PC-9 (cell line): ENCODE data around the gene BNC1.

Source experiments
- EZH2 ChIP-seq: fragments of 200-600 bp; sonication (generic); IDR thresholded peaks from 2 replicates; pipeline ENCODE4 v1.8.0; 2017; ENCODE audit warnings: antibody characterized with exemption, low read depth
- TF ChIP-seq, protein P1 (sequence below): fragments of 200-600 bp; sonication (generic); conservative IDR thresholded peaks from 2 replicates; pipeline ENCODE4 v1.6.1; 2017; ENCODE audit warnings: mixed run types, antibody characterized with exemption, mild to moderate bottlenecking, moderate library complexity

DNA sequence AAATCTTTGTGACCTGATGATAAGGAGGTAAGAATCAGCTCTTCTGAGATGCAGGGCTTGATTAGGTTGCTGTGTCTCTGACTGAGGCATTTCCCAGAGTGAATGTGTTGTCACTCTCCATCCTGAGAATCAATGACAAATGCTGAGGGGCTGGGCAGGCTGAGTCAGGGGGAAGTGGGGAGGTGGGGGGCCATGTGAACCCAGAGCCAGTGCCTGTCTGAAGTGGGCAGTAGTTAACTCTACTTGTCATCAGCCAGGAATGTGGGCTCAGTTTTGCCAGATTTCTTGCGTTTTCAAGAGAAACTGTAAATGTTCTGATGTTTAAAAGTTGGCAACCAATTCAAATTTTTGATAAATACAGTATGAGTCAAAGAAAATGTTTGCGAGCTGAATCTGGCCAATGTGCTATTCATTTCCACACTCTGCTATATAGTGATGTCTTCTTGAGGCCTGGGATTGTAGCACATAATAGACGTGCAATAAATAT, 3.1 kb upstream of the BNC1 start:
- TF ChIP-seq, protein P1, sequence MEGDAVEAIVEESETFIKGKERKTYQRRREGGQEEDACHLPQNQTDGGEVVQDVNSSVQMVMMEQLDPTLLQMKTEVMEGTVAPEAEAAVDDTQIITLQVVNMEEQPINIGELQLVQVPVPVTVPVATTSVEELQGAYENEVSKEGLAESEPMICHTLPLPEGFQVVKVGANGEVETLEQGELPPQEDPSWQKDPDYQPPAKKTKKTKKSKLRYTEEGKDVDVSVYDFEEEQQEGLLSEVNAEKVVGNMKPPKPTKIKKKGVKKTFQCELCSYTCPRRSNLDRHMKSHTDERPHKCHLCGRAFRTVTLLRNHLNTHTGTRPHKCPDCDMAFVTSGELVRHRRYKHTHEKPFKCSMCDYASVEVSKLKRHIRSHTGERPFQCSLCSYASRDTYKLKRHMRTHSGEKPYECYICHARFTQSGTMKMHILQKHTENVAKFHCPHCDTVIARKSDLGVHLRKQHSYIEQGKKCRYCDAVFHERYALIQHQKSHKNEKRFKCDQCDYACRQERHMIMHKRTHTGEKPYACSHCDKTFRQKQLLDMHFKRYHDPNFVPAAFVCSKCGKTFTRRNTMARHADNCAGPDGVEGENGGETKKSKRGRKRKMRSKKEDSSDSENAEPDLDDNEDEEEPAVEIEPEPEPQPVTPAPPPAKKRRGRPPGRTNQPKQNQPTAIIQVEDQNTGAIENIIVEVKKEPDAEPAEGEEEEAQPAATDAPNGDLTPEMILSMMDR, result no peak
- no peak for TF ChIP-seq EZH2
